Spleen (tissue), 11 donors: ENCODE results near the gene SMPX. TPM values are rescaled to one million over a fixed set of nuclear protein-coding genes. Genes with fewer than 3 reads are reported as not detected.

ENCODE experiments used
- DNase-seq: peaks from one replicate; pipeline ENCODE4 v3.0.0-alpha.2; 2020
- H3K27ac ChIP-seq, 8 donors: fragments of 200-600 bp; sonication (generic) in 7 of 8; 1 replicate in 4 of 8; 2 replicates in 4 of 8; pipeline versions ENCODE4 v1.5.0 to v1.8.0; 2016 to 2021; ENCODE audit warnings: inconsistent platforms in 4 of 8, mild to moderate bottlenecking in 4 of 8, moderate library complexity in 1 of 8
- H3K27me3 ChIP-seq, 7 donors: fragments of 200-600 bp; sonication (generic) in 6 of 7; replicated peaks in 1 of 7; 1 replicate in 4 of 7; 2 replicates in 3 of 7; pipeline versions ENCODE4 v1.5.0 to v1.8.0; 2016 to 2021; ENCODE audit warnings: inconsistent platforms in 3 of 7, mild to moderate bottlenecking in 1 of 7
- H3K36me3 ChIP-seq, 6 donors: fragments of 200-600 bp; sonication (generic) in 5 of 6; 1 replicate in 4 of 6; 2 replicates in 2 of 6; pipeline versions ENCODE4 v1.5.0 to v1.8.0; 2016 to 2021; ENCODE audit warnings: inconsistent platforms in 2 of 6
- H3K4me1 ChIP-seq, 6 donors: fragments of 200-600 bp; sonication (generic) in 5 of 6; 1 replicate in 3 of 6; 2 replicates in 3 of 6; pipeline versions ENCODE4 v1.5.0 to v1.8.0; 2016 to 2021; ENCODE audit warnings: inconsistent platforms in 3 of 6
- H3K4me3 ChIP-seq, 8 donors: fragments of 200-600 bp; sonication (generic) in 7 of 8; 1 replicate in 4 of 8; 2 replicates in 4 of 8; pipeline versions ENCODE4 v1.5.0 to v1.8.0; 2016 to 2021; ENCODE audit warnings: inconsistent platforms in 4 of 8, mild to moderate bottlenecking in 4 of 8, moderate library complexity in 2 of 8
- H3K9me3 ChIP-seq, 8 donors: fragments of 200-600 bp; sonication (generic) in 7 of 8; 1 replicate in 4 of 8; 2 replicates in 4 of 8; pipeline versions ENCODE4 v1.5.0 to v1.8.0; 2016 to 2021; ENCODE audit warnings: inconsistent platforms in 4 of 8
- POLR2A ChIP-seq, 3 donors: fragments of 450-650 bp; IDR thresholded peaks; one replicate each; pipeline ENCODE4 v1.5.1; 2017; ENCODE audit warnings: antibody characterized with exemption in 3 of 3, mild to moderate bottlenecking in 1 of 3
- POLR2AphosphoS5 ChIP-seq, 3 donors: sonication (generic); formaldehyde crosslinking; IDR thresholded peaks; one replicate each; pipeline ENCODE4 v1.5.1; 2017; ENCODE audit warnings: antibody characterized with exemption in 3 of 3
- WGBS, 5 donors: extraction: QIAGEN DNeasy Blood & Tissue Kit in 3 of 5; methylation state at CpG; one replicate each; pipeline versions ENCODE4 v1.1.5 to v1.1.7; 2013 to 2018; 5-methylcytosine and 5-hydroxymethylcytosine counted together
- intact Hi-C: fragments of 100-400 bp; cut with DNase I; formaldehyde crosslinking; loops from one replicate; pipeline ENCODE4 v1.15.0; 2023; ENCODE audit warnings: low total_unique reads
- polyA plus RNA-seq, 3 donors: library from polyadenylated mRNA; stranded (reverse); fragments of 200-250 nt; gene quantifications; one replicate each; pipeline ENCODE4 v1.2.1, GENCODE V29; 2013
- total RNA-seq, 7 donors: library from RNA; depleted of rRNA in 3 of 7; stranded (reverse); fragments of >200 nt in 3 of 7; fragmentation: NEBNext Ultra II Directional in 4 of 7; extraction: Animal tissue kit (Norgen Biotek cat#: 25700) in 4 of 7; gene quantifications; one replicate each; pipeline versions ENCODE4 v1.1.0 to v1.2.1, GENCODE V29; 2016 to 2021
- TF ChIP-seq, protein P1 (sequence below), 11 experiments: fragments of 200-600 bp in 7 of 11; fragments of 450-650 bp in 4 of 11; sonication (generic) in 4 of 11; IDR thresholded peaks in 8 of 11; conservative IDR thresholded peaks in 3 of 11; 1 replicate in 7 of 11; 2 replicates in 4 of 11; pipeline versions ENCODE4 v1.4.0 to v1.8.0; 2016 to 2021; ENCODE audit warnings: antibody characterized with exemption in 11 of 11, inconsistent platforms in 4 of 11, mild to moderate bottlenecking in 1 of 11
- donor health status: healthy with polysubstance abuse.
- donor health status: DM: no; HTN: no; CAD: no; lungs with moderate emphysema.
- donor health status: DM: no; HTN: no; CAD: no.
- donor health status: Bipolar disorder and iron deficiency.
- donor health status: healthy.
- donor health status: DM: no; HTN: no; CAD: no.
- donor health status: DM: yes; HTN: yes; CAD: no.

The SMPX gene
- total and polyA plus RNA-seq, 10 donors: 0.15 TPM; not detected in 9

DNA sequence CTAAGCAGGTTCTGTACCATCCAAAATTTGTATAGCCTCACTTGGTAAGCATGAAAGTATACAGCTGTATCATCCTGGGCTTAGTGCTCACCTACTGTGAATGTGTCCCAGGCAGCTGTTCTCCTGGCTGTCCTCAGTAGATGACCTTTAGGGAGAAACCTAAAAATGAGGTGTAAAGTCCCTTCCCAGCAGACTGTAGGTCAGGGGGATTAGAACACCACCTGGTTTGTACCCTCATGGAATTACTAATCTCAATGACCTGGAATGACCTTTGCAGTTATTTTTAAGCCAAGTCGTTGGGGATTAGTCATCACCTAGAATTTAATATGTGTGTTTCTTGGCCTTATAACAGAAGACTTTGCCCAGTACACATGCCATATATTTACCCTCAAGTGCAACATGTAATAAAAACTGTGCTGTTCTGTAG lies 42.4 kb upstream of the SMPX start:
- intact Hi-C loops: no loop called here
- 11 to 50% (median 28%) methylated on average over 1 of the region's 1 CpG for WGBS, 5 donors
- no peak for TF ChIP-seq POLR2AphosphoS5 (IDR thresholded peaks at IDR 0.05)
- TF ChIP-seq, protein P1, sequence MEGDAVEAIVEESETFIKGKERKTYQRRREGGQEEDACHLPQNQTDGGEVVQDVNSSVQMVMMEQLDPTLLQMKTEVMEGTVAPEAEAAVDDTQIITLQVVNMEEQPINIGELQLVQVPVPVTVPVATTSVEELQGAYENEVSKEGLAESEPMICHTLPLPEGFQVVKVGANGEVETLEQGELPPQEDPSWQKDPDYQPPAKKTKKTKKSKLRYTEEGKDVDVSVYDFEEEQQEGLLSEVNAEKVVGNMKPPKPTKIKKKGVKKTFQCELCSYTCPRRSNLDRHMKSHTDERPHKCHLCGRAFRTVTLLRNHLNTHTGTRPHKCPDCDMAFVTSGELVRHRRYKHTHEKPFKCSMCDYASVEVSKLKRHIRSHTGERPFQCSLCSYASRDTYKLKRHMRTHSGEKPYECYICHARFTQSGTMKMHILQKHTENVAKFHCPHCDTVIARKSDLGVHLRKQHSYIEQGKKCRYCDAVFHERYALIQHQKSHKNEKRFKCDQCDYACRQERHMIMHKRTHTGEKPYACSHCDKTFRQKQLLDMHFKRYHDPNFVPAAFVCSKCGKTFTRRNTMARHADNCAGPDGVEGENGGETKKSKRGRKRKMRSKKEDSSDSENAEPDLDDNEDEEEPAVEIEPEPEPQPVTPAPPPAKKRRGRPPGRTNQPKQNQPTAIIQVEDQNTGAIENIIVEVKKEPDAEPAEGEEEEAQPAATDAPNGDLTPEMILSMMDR (IDR thresholded peaks at IDR 0.05 in 8 of 11, conservative IDR thresholded peaks at IDR 0.05 in 3 of 11): no peak
- TF ChIP-seq POLR2A (IDR thresholded peaks at IDR 0.05): no peak
- Histone ChIP-seq H3K36me3 (no peaks in the 10 kb centered on the region), H3K27ac (no peak overlapping the region), H3K4me3 (no peak overlapping the region), H3K9me3 (no peaks in the 10 kb centered on the region), H3K4me1 (no peaks in the 10 kb centered on the region), H3K27me3 (no peaks in the 10 kb centered on the region)
- no peak for DNase-seq

DNA sequence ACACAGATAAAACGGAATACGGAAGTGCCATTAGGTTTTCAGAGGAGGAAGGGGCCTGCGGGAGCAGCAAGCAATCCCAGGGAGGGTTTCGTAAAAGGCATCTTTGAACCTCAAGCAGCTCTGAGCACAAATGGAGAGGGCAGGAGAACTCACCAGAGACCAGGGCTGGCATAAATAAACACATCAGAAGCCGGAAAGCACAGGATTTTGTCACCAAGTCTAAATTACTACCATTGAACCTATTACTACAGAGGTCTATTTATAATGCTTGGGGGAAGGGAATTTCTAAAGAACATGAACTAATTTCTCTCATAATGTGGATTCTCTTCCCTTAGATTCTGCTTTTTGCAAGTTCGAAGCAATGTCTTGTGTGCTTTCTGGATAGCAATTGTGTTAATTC lies 41.9 kb upstream of the SMPX start:
- H3K27me3 ChIP-seq: no peaks in the 10 kb centered on the region
- intact Hi-C loops: no loop called here
- no peak for TF ChIP-seq POLR2A (IDR thresholded peaks at IDR 0.05)
- TF ChIP-seq, protein P1 (IDR thresholded peaks at IDR 0.05 in 8 of 11, conservative IDR thresholded peaks at IDR 0.05 in 3 of 11): no peak
- no peak for TF ChIP-seq POLR2AphosphoS5 (IDR thresholded peaks at IDR 0.05)
- H3K27ac ChIP-seq: no peak overlapping the region
- H3K4me3 ChIP-seq: no peak overlapping the region
- no peaks in the 10 kb centered on the region for H3K4me1 ChIP-seq
- H3K9me3 ChIP-seq: no peaks in the 10 kb centered on the region
- no peak for DNase-seq
- WGBS, 5 donors: 78 to 87% (median 83%) methylated on average over 6 of the region's 6 CpGs
- no peaks in the 10 kb centered on the region for H3K36me3 ChIP-seq

DNA sequence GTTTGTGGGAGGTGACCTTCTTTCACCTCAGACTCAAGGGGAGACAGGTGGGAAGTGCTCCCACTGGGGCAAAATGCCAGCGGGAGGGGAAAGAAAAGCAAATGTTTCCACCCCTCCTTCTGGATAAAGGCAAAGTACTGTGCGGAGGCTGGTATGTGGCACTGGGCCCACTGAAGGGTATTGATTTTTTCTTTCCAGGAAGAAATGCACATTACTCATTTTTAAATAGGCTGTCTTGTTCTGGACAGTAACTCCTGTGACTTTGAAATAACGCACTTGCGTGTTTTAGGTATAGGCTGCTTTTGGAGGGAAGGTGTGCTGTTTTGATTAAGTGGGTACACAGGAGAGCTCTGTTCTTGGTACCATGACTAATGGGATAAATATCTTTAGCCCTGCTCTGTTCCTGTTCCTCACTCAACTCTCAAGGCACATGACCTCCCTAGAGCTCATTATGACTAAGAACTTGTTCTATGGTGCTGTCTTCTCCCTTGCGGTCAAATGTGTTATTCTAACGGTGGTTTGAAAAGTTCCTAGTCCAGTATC lies 40.8 kb upstream of the SMPX start:
- Histone ChIP-seq H3K9me3 (no peaks in the 10 kb centered on the region), H3K4me1 (no peaks in the 10 kb centered on the region), H3K27me3 (no peaks in the 10 kb centered on the region), H3K4me3 (no peak overlapping the region), H3K36me3 (no peaks in the 10 kb centered on the region), H3K27ac (no peak overlapping the region)
- intact Hi-C loops: no loop called here
- DNase-seq: no peak
- WGBS, 5 donors: 78 to 94% (median 85%) methylated on average over 6 of the region's 6 CpGs
- TF ChIP-seq POLR2A (IDR thresholded peaks at IDR 0.05) (no peak), POLR2AphosphoS5 (IDR thresholded peaks at IDR 0.05) (no peak)
- TF ChIP-seq, protein P1 (IDR thresholded peaks at IDR 0.05 in 8 of 11, conservative IDR thresholded peaks at IDR 0.05 in 3 of 11): no peak

DNA sequence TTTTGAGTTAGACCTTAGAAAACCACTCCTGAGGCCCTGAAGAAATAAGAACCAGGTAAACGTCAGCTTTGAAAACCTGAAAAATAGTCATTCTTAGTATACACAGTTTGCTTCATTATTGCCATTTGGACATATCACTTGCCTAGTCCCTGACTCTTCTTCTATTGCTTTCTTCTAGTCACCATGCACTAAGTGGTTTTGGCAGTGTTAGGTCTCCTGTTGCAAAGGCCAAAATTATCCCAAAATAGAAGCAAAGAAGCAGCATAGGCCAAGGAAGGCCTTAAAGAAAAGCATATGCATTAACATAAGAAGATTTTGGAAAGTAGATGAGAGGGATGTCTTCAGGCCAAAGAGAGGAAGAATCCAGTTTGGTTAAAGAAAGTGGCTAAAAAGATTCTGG lies 24.1 kb upstream of the SMPX start:
- no peak overlapping the region for H3K27ac ChIP-seq
- TF ChIP-seq, protein P1 (IDR thresholded peaks at IDR 0.05 in 8 of 11, conservative IDR thresholded peaks at IDR 0.05 in 3 of 11): no peak
- TF ChIP-seq POLR2A (IDR thresholded peaks at IDR 0.05): no peak
- no peak for TF ChIP-seq POLR2AphosphoS5 (IDR thresholded peaks at IDR 0.05)

More for the DNA sequence above, 24.1 kb upstream of the SMPX start:
- H3K9me3 ChIP-seq: no peaks in the 10 kb centered on the region
- intact Hi-C loops: no loop called here
- H3K36me3 ChIP-seq: no peaks in the 10 kb centered on the region
- no peak for DNase-seq
- H3K4me3 ChIP-seq: no peak overlapping the region
- H3K4me1 ChIP-seq: no peaks in the 10 kb centered on the region
- no peaks in the 10 kb centered on the region for H3K27me3 ChIP-seq
- WGBS, 5 donors: 79 to 96% (median 95%) methylated on average over 1 of the region's 1 CpG
